Trophoblast cell (in vitro differentiated cells and primary cell): ENCODE measurements around the gene ECI2.

Source experiments
- DNase-seq, 2 donors: peaks; one replicate each; pipeline ENCODE4 v3.0.0-alpha.2; 2016
- H2AFZ ChIP-seq: 2 replicates; pipeline ENCODE4 v1.6.1; 2013; ENCODE audit warnings: low read length, moderate library complexity, mild to moderate bottlenecking; ENCODE audit not compliant: insufficient read depth, poor library complexity
- H2AK5ac ChIP-seq: 2 replicates; pipeline ENCODE4 v1.6.1; 2013; ENCODE audit warnings: mild to moderate bottlenecking, low read length
- H2BK120ac ChIP-seq: 2 replicates; pipeline ENCODE4 v1.6.1; 2013; ENCODE audit warnings: low read length, mild to moderate bottlenecking, moderate library complexity; ENCODE audit not compliant: insufficient read depth, poor library complexity
- H2BK12ac ChIP-seq: 2 replicates; pipeline ENCODE4 v1.6.1; 2013; ENCODE audit warnings: mild to moderate bottlenecking, low read length, moderate library complexity
- H2BK5ac ChIP-seq: 2 replicates; pipeline ENCODE4 v1.6.1; 2013; ENCODE audit warnings: low read length, low read depth, moderate library complexity, mild to moderate bottlenecking; ENCODE audit not compliant: poor library complexity
- H3K14ac ChIP-seq: 2 replicates; pipeline ENCODE4 v1.6.1; 2013; ENCODE audit warnings: mild to moderate bottlenecking, low read length
- H3K18ac ChIP-seq: 2 replicates; pipeline ENCODE4 v1.6.1; 2013; ENCODE audit warnings: mild to moderate bottlenecking, low read length
- H3K23ac ChIP-seq: 2 replicates; pipeline ENCODE4 v1.6.1; 2013; ENCODE audit warnings: low read length
- H3K27ac ChIP-seq: 2 replicates; pipeline ENCODE4 v1.5.1; 2013; ENCODE audit warnings: low read depth, mild to moderate bottlenecking, inconsistent platforms, low read length, moderate library complexity
- H3K27me3 ChIP-seq: 2 replicates; pipeline ENCODE4 v1.6.1; 2013; ENCODE audit warnings: inconsistent platforms, mild to moderate bottlenecking, low read length, moderate library complexity; ENCODE audit not compliant: insufficient read depth
- H3K36me3 ChIP-seq, 2 experiments: 1 replicate in 1 of 2; 2 replicates in 1 of 2; pipeline ENCODE4 v1.6.1; 2013; ENCODE audit warnings: low read length in 2 of 2, mild to moderate bottlenecking in 2 of 2, moderate library complexity in 1 of 2; ENCODE audit not compliant: insufficient read depth in 2 of 2, control insufficient read depth in 1 of 2
- H3K4ac ChIP-seq: 2 replicates; pipeline ENCODE4 v1.6.1; 2013; ENCODE audit warnings: low read depth, mild to moderate bottlenecking, low read length, moderate library complexity
- H3K4me1 ChIP-seq, 2 experiments: 1 replicate in 1 of 2; 2 replicates in 1 of 2; pipeline ENCODE4 v1.6.1; 2013; ENCODE audit warnings: low read length in 2 of 2, mild to moderate bottlenecking in 2 of 2, moderate library complexity in 1 of 2; ENCODE audit not compliant: insufficient read depth in 2 of 2, control insufficient read depth in 1 of 2
- H3K4me2 ChIP-seq: 2 replicates; pipeline ENCODE4 v1.6.1; 2013; ENCODE audit warnings: inconsistent platforms, mild to moderate bottlenecking, low read length, moderate library complexity
- H3K4me3 ChIP-seq: 2 replicates; pipeline ENCODE4 v1.5.1; 2013; ENCODE audit warnings: mild to moderate bottlenecking, low read depth, low read length, inconsistent platforms
- H3K79me1 ChIP-seq: one replicate; pipeline ENCODE4 v1.6.1; 2013; ENCODE audit warnings: low read length
- H3K79me2 ChIP-seq: 2 replicates; pipeline ENCODE4 v1.6.1; 2013; ENCODE audit warnings: low read length, mild to moderate bottlenecking; ENCODE audit not compliant: control insufficient read depth, insufficient read depth, poor library complexity
- H3K9ac ChIP-seq: 2 replicates; pipeline ENCODE4 v1.6.1; 2013; ENCODE audit warnings: mild to moderate bottlenecking, low read length
- H3K9me3 ChIP-seq: 2 replicates; pipeline ENCODE4 v1.6.1; 2013; ENCODE audit warnings: low read depth, mild to moderate bottlenecking, control low read depth, inconsistent platforms, low read length; ENCODE audit not compliant: insufficient read depth
- H4K12ac ChIP-seq: 2 replicates; pipeline ENCODE4 v1.6.1; 2013; ENCODE audit warnings: low read depth, mild to moderate bottlenecking, low read length, moderate library complexity
- H4K8ac ChIP-seq: 2 replicates; pipeline ENCODE4 v1.6.1; 2013; ENCODE audit warnings: low read depth, mild to moderate bottlenecking, low read length, moderate library complexity
- H4K91ac ChIP-seq: one replicate; pipeline ENCODE4 v1.6.1; 2013; ENCODE audit warnings: low read depth, mild to moderate bottlenecking, low read length, moderate library complexity
- WGBS: extraction: QIAGEN DNeasy Blood & Tissue Kit; methylation state at CpG from one replicate; pipeline ENCODE4 v1.1.7; 2013; ENCODE audit warnings: missing lambda C conversion rate; ENCODE audit not compliant: insufficient read length, insufficient coverage; ENCODE audit errors: extremely low coverage; 5-methylcytosine and 5-hydroxymethylcytosine counted together

ECI2 gene

GRCh38 chr6:4115741-4116140 lies 19.6 kb downstream of the ECI2 start:
- Histone ChIP-seq H3K4ac (no peak overlapping the region), H2BK120ac (no peak overlapping the region), H4K8ac (no peak overlapping the region), H3K4me3 (no peak overlapping the region), H3K14ac (no peak overlapping the region), H3K9ac (no peak overlapping the region), H2AK5ac (no peak overlapping the region), H3K36me3 (peaks cover 5 to 11% of the 10 kb centered on the region in 2 experiments), H4K91ac (no peak overlapping the region), H3K18ac (no peak overlapping the region), H3K27me3 (no peaks in the 10 kb centered on the region), H3K79me1 (no peaks in the 10 kb centered on the region), H3K23ac (no peak overlapping the region), H3K4me1 (peaks cover 0 to 2% of the 10 kb centered on the region in 2 experiments), H2BK5ac (no peak overlapping the region), H2BK12ac (no peak overlapping the region), H2AFZ (no peak overlapping the region), H3K9me3 (no peaks in the 10 kb centered on the region), H4K12ac (no peak overlapping the region), H3K79me2 (no peaks in the 10 kb centered on the region), H3K4me2 (no peak overlapping the region), H3K27ac (no peak overlapping the region)
- WGBS: no CpG with 5 or more reads among the region's 4 CpGs
- DNase-seq: peak; percentile 28 to 78

- no peaks in the 10 kb centered on the region for H3K27me3 ChIP-seq
- H3K14ac ChIP-seq: no peak overlapping the region
- no peak overlapping the region for H2AFZ ChIP-seq
- no peak for DNase-seq
- peaks cover 0 to 2% of the 10 kb centered on the region in 2 experiments for H3K4me1 ChIP-seq
- H3K79me2 ChIP-seq: no peaks in the 10 kb centered on the region
- no peak overlapping the region for H2BK5ac ChIP-seq
- no peak overlapping the region for H3K9ac ChIP-seq
- H4K8ac ChIP-seq: no peak overlapping the region
- no peak overlapping the region for H3K4me3 ChIP-seq
- H2BK120ac ChIP-seq: no peak overlapping the region
- no peak overlapping the region for H2BK12ac ChIP-seq
- H3K27ac ChIP-seq: no peak overlapping the region
- no peak overlapping the region for H3K23ac ChIP-seq
- H4K12ac ChIP-seq: no peak overlapping the region
- no CpG with 5 or more reads among the region's 3 CpGs for WGBS
- no peak overlapping the region for H3K4ac ChIP-seq
- H3K9me3 ChIP-seq: no peaks in the 10 kb centered on the region
- peaks cover 2 to 5% of the 10 kb centered on the region in 2 experiments for H3K36me3 ChIP-seq
- no peaks in the 10 kb centered on the region for H3K79me1 ChIP-seq
- no peak overlapping the region for H2AK5ac ChIP-seq
- H4K91ac ChIP-seq: no peak overlapping the region
- H3K18ac ChIP-seq: no peak overlapping the region
- H3K4me2 ChIP-seq: no peak overlapping the region
These were observed 21.3 kb downstream of the ECI2 start for GRCh38 chr6:4114123-4114522.

GRCh38 chr6:4113649-4114048 lies 21.7 kb downstream of the ECI2 start:
- Histone ChIP-seq H3K14ac (no peak overlapping the region), H3K4me1 (peaks cover 0 to 2% of the 10 kb centered on the region in 2 experiments), H3K27me3 (no peaks in the 10 kb centered on the region), H3K9me3 (no peaks in the 10 kb centered on the region), H2BK12ac (no peak overlapping the region), H4K12ac (no peak overlapping the region), H3K23ac (no peak overlapping the region), H4K8ac (no peak overlapping the region), H3K79me1 (no peaks in the 10 kb centered on the region), H2AFZ (no peak overlapping the region), H3K4me3 (no peak overlapping the region), H4K91ac (no peak overlapping the region), H2BK5ac (no peak overlapping the region), H3K4ac (no peak overlapping the region), H2BK120ac (no peak overlapping the region), H2AK5ac (no peak overlapping the region), H3K4me2 (no peak overlapping the region), H3K18ac (no peak overlapping the region), H3K9ac (no peak overlapping the region), H3K79me2 (no peaks in the 10 kb centered on the region), H3K36me3 (peaks cover 2 to 3% of the 10 kb centered on the region in 2 experiments), H3K27ac (no peak overlapping the region)
- no peak for DNase-seq

GRCh38 chr6:4112366-4112765 lies 23.0 kb downstream of the ECI2 start:
- Histone ChIP-seq H4K91ac (no peak overlapping the region), H3K4me3 (no peak overlapping the region), H2BK5ac (no peak overlapping the region), H4K8ac (no peak overlapping the region), H2BK120ac (no peak overlapping the region), H4K12ac (no peak overlapping the region), H3K4ac (no peak overlapping the region), H3K9me3 (no peaks in the 10 kb centered on the region), H2AK5ac (no peak overlapping the region), H3K79me2 (no peaks in the 10 kb centered on the region), H2BK12ac (no peak overlapping the region), H3K27ac (no peak overlapping the region), H3K27me3 (no peaks in the 10 kb centered on the region), H3K4me2 (no peak overlapping the region), H3K9ac (no peak overlapping the region), H3K4me1 (peaks cover 0 to 2% of the 10 kb centered on the region in 2 experiments), H3K23ac (no peak overlapping the region), H3K14ac (no peak overlapping the region), H2AFZ (no peak overlapping the region), H3K79me1 (no peaks in the 10 kb centered on the region), H3K36me3 (peaks cover 0 to 2% of the 10 kb centered on the region in 2 experiments), H3K18ac (no peak overlapping the region)
- WGBS: no CpG with 5 or more reads among the region's 3 CpGs
- DNase-seq: no peak
